GM12892 (cell line): ENCODE measurements around the gene GOLGA8G.
"Not testable (repeated sequence)": the region's sequence is repeated elsewhere in the genome, so short reads cannot be mapped to it uniquely, and the experiment has no call there.

ENCODE experiments used
- POLR2A ChIP-seq: IDR thresholded peaks from 2 replicates; pipeline ENCODE4 v1.6.1; 2011; ENCODE audit warnings: low read depth, low read length, control low read depth
- POLR2AphosphoS5 ChIP-seq: IDR thresholded peaks from 2 replicates; pipeline ENCODE4 v1.6.1; 2011; ENCODE audit warnings: low read depth, low read length, control low read depth
- TAF1 ChIP-seq: IDR thresholded peaks from 2 replicates; pipeline ENCODE4 v1.6.1; 2011; ENCODE audit warnings: low read depth, mild to moderate bottlenecking, control low read depth, low read length, borderline replicate concordance

GRCh38 chr15:28481340-28481739 is 51.4 kb downstream of the GOLGA8G start:
- not testable (repeated sequence) for TF ChIP-seq TAF1, POLR2A, POLR2AphosphoS5
